SK-MEL-5 (cell line): ENCODE results near the gene ATP6V1C2. TPM values are rescaled to one million over a fixed set of nuclear protein-coding genes. Genes with fewer than 3 reads are reported as not detected.
"Not testable (repeated sequence)": the region's sequence is repeated elsewhere in the genome, so short reads cannot be mapped to it uniquely, and the experiment has no call there.

Source experiments
- DNase-seq: peaks from one replicate; pipeline ENCODE4 v3.0.0-alpha.2; 2016; ENCODE audit warnings: low read depth, low spot score
- in situ Hi-C: cut with HindIII; loops from 2 replicates; pipeline ENCODE4 v1.10.0; 2016; ENCODE audit warnings: low sequenced_read_pairs, high pct_unique_total_duplicates, low pct_unique_long_range_greater_than_20kb
- total RNA-seq: library from RNA; depleted of rRNA; stranded (reverse); fragments of >200 nt; shearing (Covaris generic); gene quantifications from 2 replicates; pipeline ENCODE4 v1.2.3, GENCODE V29; 2014

ATP6V1C2 gene
- total RNA-seq, 1 experiment from 2014 or later = 1.1 TPM

DNA sequence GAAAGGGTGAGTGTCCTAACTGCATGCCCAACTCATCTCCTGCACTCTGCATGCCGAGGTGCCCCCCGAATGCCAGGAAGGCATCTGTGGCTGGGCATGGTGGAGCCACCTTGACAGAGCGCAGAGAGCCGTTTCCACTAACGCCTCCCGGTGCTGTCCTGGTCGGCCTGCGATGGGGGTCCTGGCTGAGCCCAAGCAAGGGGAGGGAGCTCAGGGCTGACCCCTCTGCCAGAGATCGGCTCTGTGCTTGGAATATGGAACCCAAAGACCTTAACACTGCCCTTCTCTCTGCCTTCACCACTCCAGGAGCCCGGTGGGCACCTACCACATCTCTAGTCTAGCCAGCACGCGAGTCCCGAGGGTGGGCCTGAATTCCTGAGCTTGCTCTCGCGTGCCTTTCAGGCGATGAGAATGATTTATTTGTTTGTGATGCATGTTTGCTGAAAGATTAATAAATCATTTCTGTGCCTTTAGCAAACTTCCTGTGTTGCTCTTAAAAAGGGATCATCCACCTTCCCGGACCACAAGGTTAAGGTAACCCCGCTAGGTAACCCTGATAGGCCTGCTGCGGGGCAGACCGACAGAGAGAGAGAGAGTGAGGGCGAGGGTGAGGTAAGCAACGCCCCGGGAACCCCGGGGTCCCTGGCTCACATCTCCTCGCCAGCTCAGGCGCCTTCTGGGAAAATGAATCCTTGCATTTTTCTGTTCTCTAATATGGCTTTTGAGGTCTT lies 55.8 kb downstream of the ATP6V1C2 start:
- DNase-seq = no peak
- in situ Hi-C loops = no loop called here

- in situ Hi-C loops = no loop called here
- DNase-seq = no peak
Measured at GRCh38 chr2:10777842-10778723, 56.7 kb downstream of the ATP6V1C2 start.

DNA sequence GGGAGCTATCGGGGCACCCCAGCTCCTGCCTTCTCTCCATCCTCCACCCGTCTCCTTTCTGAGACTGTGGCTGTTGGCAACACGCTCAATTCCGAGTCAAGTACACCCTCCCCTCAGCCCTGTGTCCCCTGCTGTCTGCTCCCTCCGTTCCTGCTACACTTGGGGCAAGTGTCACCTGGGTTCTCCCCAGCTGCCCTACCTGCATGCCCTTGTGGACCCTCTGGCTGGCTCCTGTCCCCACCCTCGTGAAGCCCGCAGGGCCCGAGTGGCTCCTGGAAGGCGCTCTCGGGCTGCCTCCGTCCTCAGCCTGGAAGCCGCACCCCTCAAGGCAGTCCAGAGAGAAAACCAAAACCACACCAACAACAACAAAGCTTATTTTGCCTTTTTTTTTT lies 57.3 kb downstream of the ATP6V1C2 start:
- DNase-seq = no peak
- in situ Hi-C loops = no loop called here

GRCh38 chr2:10779776-10780490 lies 58.5 kb downstream of the ATP6V1C2 start:
- in situ Hi-C loops = no loop called here
- no peak for DNase-seq

- in situ Hi-C loops = no loop called here
- no peak for DNase-seq
Measured at GRCh38 chr2:10780491-10780820, 59.0 kb downstream of the ATP6V1C2 start.

DNA sequence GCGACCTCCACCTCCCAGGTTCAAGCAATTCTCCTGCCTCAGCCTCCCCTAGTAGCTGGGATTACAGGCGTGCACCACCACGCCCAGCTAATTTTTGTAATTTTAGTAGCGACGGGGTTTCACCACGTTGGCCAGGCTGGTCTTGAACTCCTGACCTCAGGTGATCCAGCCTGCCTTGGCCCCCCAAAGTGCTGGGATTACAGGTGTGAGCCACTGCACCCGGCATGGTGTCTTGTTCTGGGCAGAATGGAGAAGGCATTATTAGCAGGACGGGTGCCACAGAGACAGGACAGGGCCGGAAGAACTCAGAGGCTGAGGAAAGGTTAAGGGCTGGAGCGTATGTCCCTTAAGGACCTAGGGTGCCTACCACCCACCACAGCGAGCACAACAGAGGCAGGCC lies 59.4 kb downstream of the ATP6V1C2 start:
- DNase-seq, in situ Hi-C loops: not testable (repeated sequence)

- no peak for DNase-seq
- in situ Hi-C loops = no loop called here
Measured at GRCh38 chr2:10781746-10782145, 60.3 kb downstream of the ATP6V1C2 start.

DNA sequence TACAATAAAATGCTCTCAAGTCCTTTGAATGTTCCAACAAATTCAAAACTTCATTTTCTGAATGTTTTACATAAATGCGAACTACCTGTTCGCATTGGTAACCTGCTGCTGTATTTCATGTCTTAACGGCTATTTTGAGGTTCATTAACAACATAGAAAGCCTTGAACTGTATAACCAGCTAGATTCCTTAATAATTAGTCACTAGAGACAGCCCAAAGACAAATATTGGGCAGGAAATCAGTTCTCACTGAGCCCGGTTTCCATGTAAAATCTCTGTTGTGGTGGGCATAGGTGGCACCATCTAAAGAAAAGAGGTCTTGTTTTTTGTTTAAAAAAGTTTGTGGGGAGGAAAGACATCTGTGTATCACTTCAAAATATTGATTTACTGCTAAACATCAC lies 62.0 kb downstream of the ATP6V1C2 start:
- in situ Hi-C loops = no loop called here
- no peak for DNase-seq

GRCh38 chr2:10784719-10785118 lies 63.3 kb downstream of the ATP6V1C2 start:
- in situ Hi-C loops = no loop called here
- DNase-seq = no peak

DNA sequence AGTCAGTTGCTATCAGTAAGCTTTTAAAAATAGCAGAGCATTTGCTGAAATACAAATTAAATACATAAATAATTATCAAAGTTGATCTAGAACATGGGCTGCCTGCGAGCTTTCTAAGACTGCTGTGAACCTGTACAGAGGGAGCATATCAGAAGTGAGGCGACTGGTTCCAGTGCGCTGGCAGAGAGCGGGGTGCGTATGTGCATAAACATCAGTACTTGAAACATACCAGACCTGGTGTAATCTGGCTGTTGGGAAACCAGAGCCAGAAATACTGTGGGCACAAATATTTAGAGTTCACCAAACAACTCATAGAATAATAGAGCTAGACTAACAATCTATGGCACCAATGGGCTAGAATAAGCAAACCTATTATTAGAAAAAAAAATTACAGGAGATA lies 63.8 kb downstream of the ATP6V1C2 start:
- in situ Hi-C loops = no loop called here
- DNase-seq = no peak

GRCh38 chr2:10786240-10786982 lies 65.0 kb downstream of the ATP6V1C2 start:
- in situ Hi-C loops = no loop called here
- DNase-seq = no peak

- DNase-seq = peak; percentile 71
- in situ Hi-C loops = no loop called here
Measured at GRCh38 chr2:10787176-10787968, 65.9 kb downstream of the ATP6V1C2 start.

DNA sequence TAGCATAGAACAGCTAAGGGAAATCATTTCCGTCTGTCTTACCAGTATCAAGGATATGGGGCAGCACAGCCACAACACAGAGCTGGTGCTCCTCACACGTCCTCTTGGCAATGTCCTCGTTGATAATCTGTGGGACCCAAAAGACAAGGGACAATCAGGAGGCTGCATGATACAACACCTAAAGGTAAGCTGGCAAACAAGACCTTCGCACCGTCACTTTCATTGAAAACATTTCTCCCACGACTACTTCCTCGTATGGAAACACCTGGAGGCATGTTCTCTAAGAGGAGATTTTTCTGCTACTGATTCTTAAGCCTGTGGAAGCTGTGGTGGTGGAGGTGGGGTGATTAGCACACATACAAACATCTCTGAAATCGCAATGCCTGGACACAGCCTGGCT lies 67.4 kb downstream of the ATP6V1C2 start:
- no peak for DNase-seq
- in situ Hi-C loops = no loop called here

DNA sequence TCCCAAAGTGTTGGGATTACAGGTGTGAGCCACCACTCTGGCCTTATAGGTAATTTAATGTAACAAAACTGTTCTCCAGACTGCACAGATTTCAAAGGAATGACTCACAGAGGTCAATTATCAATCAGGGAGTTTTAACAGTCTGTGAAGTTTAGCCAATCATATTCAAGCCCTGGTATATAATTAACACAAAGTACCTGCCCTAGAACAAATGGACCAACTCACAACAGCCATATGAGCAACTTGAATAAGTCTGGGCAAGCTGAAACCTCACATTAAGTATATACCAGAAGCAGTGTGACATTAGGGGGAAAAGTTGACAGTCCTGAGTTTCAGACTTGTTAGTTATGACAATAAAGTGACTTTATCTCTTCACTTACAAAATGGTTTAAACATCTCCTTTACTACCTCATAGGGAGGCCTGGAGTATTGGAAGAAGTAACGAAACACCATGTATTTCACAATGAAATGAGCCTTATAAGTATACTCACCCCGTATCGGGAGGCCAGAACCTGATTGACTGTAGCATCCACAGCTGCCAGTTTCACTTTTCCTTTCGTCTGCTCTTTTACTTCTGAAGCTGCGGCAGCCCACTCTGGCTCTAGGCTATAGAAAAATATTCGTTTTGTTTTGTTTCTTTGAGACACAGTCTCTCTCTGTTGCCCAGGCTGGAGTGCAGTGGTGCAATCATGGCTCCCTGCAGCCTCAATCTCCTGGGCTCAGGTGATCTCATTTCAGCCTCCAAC lies 69.0 kb downstream of the ATP6V1C2 start:
- no peak for DNase-seq
- in situ Hi-C loops = no loop called here

DNA sequence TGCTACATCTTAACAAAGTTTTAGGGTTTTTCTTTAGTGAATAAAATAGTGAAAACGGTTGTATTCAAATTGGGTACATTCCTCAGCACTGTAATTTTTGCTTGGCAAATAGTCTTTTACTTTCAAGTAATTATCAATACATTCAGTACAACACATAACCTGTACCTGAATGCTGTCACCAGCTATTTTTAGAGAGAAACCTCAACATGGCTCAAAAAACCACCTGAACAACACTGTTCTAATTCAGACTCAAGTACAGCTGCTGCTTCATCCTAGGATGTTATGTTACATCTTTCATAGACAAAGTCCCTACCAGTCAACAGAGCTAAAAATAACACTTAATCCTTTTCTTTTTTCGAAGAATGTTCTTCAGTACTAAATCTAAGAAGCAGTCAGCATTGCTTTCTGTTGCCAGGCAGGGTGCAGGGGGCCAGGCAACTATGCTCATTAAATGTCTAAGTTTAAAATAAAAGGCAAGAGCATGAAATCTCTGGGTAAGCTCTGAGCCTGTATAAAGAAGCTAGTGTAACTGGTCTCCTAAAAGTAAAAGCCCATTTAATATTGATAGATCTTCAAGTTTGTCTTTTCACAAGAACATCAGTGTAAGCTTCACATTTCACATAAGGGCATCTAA lies 70.7 kb downstream of the ATP6V1C2 start:
- DNase-seq = no peak
- in situ Hi-C loops = no loop called here
